Erythroblast (primary cell): ENCODE results near the gene PRR15.

Experiments
- GATA1 ChIP-seq: IDR thresholded peaks from 2 replicates; pipeline ENCODE4 v1.6.1; 2011; ENCODE audit warnings: low read depth, mild to moderate bottlenecking, control low read depth, low read length, moderate library complexity
- POLR2A ChIP-seq: IDR thresholded peaks from 2 replicates; pipeline ENCODE4 v1.6.1; 2011; ENCODE audit warnings: mild to moderate bottlenecking, low read length

GRCh38 chr7:29565224-29565630 is 1.6 kb downstream of the PRR15 start:
- TF ChIP-seq POLR2A (no peak), GATA1 (no peak)
